ENCODE data around the gene CACNA1H.

CACNA1H gene

GRCh38 chr16:1261131-1261892, 108.4 kb downstream of the CACNA1H start:
- TF ChIP-seq CTCF (conservative IDR thresholded peaks at IDR 0.05; ENCODE audit: low read length): no peak
- H3K4me3 ChIP-seq (ENCODE audit: low read length): no peak overlapping the region
- DNase-seq (ENCODE audit: low read depth): no peak

- no peak for TF ChIP-seq CTCF (conservative IDR thresholded peaks at IDR 0.05; ENCODE audit: low read length)
- H3K4me3 ChIP-seq (ENCODE audit: low read length): no peak overlapping the region
- DNase-seq (ENCODE audit: low read depth): no peak
These were observed 109.4 kb downstream of the CACNA1H start for GRCh38 chr16:1262210-1262845.

GRCh38 chr16:1262846-1263221, 109.9 kb downstream of the CACNA1H start:
- H3K4me3 ChIP-seq (ENCODE audit: low read length): no peak overlapping the region
- DNase-seq (ENCODE audit: low read depth): no peak
- TF ChIP-seq CTCF (conservative IDR thresholded peaks at IDR 0.05; ENCODE audit: low read length): no peak

GRCh38 chr16:1263591-1264344, 110.9 kb downstream of the CACNA1H start:
- no peak for TF ChIP-seq CTCF (conservative IDR thresholded peaks at IDR 0.05; ENCODE audit: low read length)
- H3K4me3 ChIP-seq (ENCODE audit: low read length): no peak overlapping the region
- DNase-seq (ENCODE audit: low read depth): no peak

- TF ChIP-seq CTCF (conservative IDR thresholded peaks at IDR 0.05; ENCODE audit: low read length): no peak
- no peak for DNase-seq (ENCODE audit: low read depth)
- H3K4me3 ChIP-seq (ENCODE audit: low read length): no peak overlapping the region
These were observed 111.6 kb downstream of the CACNA1H start for GRCh38 chr16:1264345-1265089.

- no peak for TF ChIP-seq CTCF (conservative IDR thresholded peaks at IDR 0.05; ENCODE audit: low read length)
- H3K4me3 ChIP-seq (ENCODE audit: low read length): no peak overlapping the region
- no peak for DNase-seq (ENCODE audit: low read depth)
These were observed 112.3 kb downstream of the CACNA1H start for GRCh38 chr16:1265090-1265630.

All from AG10803 (cell line).